Prostate gland (tissue), 2 donors: ENCODE data around the gene MYL9.

Source experiments
- POLR2A ChIP-seq: fragments of 450-650 bp; IDR thresholded peaks from one replicate; pipeline ENCODE4 v1.6.1; 2016; ENCODE audit warnings: antibody characterized with exemption, mild to moderate bottlenecking
- POLR2AphosphoS5 ChIP-seq: sonication (generic); formaldehyde crosslinking; IDR thresholded peaks from one replicate; pipeline ENCODE4 v1.6.1; 2017; ENCODE audit warnings: antibody characterized with exemption
- TF ChIP-seq, protein P1 (sequence below), 4 experiments: fragments of 200-600 bp in 2 of 4; fragments of 450-650 bp in 2 of 4; sonication (generic) in 2 of 4; IDR thresholded peaks; 1 replicate in 3 of 4; 2 replicates in 1 of 4; pipeline ENCODE4 v1.5.1; 2016 to 2019; ENCODE audit warnings: antibody characterized with exemption in 4 of 4, mild to moderate bottlenecking in 2 of 4, moderate library complexity in 2 of 4

DNA sequence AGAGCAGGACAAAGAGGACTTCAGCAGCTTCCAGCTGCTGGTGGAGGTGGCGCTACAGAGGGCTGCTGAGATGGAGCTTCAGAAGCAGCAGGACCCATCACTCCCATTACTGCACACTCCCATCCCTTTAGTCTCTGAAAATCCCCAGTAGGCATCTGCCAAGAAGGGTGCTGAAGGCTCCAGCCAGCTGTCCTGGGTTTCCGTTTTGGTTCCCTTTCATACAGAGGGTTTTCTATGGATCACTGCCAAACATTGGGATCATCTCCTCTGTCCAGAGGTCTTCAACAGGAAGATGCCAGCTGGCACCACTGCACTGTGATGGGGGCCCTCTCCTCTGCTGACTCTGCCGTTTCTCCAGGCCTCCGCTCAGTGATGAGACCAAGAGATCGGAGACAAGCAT lies 50.0 kb downstream of the MYL9 start:
- TF ChIP-seq, protein P1, sequence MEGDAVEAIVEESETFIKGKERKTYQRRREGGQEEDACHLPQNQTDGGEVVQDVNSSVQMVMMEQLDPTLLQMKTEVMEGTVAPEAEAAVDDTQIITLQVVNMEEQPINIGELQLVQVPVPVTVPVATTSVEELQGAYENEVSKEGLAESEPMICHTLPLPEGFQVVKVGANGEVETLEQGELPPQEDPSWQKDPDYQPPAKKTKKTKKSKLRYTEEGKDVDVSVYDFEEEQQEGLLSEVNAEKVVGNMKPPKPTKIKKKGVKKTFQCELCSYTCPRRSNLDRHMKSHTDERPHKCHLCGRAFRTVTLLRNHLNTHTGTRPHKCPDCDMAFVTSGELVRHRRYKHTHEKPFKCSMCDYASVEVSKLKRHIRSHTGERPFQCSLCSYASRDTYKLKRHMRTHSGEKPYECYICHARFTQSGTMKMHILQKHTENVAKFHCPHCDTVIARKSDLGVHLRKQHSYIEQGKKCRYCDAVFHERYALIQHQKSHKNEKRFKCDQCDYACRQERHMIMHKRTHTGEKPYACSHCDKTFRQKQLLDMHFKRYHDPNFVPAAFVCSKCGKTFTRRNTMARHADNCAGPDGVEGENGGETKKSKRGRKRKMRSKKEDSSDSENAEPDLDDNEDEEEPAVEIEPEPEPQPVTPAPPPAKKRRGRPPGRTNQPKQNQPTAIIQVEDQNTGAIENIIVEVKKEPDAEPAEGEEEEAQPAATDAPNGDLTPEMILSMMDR (IDR thresholded peaks at IDR 0.05), result no peak
- TF ChIP-seq POLR2AphosphoS5 (no peak), POLR2A (no peak)
